GM23248 (cell line): ENCODE measurements around the gene RSF1. TPM values are rescaled to one million over a fixed set of nuclear protein-coding genes. Genes with fewer than 3 reads are reported as not detected.

Source experiments
- DNase-seq: peaks from one replicate; pipeline ENCODE4 v3.0.0-alpha.2; 2015
- H2AFZ ChIP-seq: fragments of 200-600 bp; sonication (generic); 2 replicates; pipeline ENCODE4 v1.6.1; 2016; ENCODE audit warnings: antibody characterized with exemption
- H3F3A ChIP-seq: fragments of 200-600 bp; sonication (generic); 2 replicates; pipeline ENCODE4 v1.6.1; 2016; ENCODE audit warnings: mild to moderate bottlenecking, antibody characterized with exemption, mixed run types; ENCODE audit not compliant: insufficient read depth
- H3K27ac ChIP-seq: fragments of 200-600 bp; sonication (generic); 2 replicates; pipeline ENCODE4 v1.5.1; 2016; ENCODE audit warnings: mild to moderate bottlenecking
- H3K27me3 ChIP-seq: fragments of 200-600 bp; sonication (generic); replicated peaks from 2 replicates; pipeline ENCODE4 v1.6.1; 2016; ENCODE audit warnings: mild to moderate bottlenecking; ENCODE audit not compliant: insufficient read depth
- H3K36me3 ChIP-seq: fragments of 200-600 bp; sonication (generic); 2 replicates; pipeline ENCODE4 v1.6.1; 2016; ENCODE audit warnings: low read depth, mild to moderate bottlenecking
- H3K4me1 ChIP-seq: fragments of 200-600 bp; sonication (generic); 2 replicates; pipeline ENCODE4 v1.6.1; 2016; ENCODE audit warnings: mild to moderate bottlenecking; ENCODE audit not compliant: insufficient read depth
- H3K4me2 ChIP-seq: fragments of 200-600 bp; sonication (generic); one replicate; pipeline ENCODE4 v1.6.1; 2016; ENCODE audit warnings: mild to moderate bottlenecking; ENCODE audit not compliant: unreplicated experiment
- H3K4me3 ChIP-seq: fragments of 200-600 bp; sonication (generic); 2 replicates; pipeline ENCODE4 v1.5.1; 2016; ENCODE audit warnings: mild to moderate bottlenecking
- H3K79me2 ChIP-seq: fragments of 200-600 bp; sonication (generic); 2 replicates; pipeline ENCODE4 v1.6.1; 2016; ENCODE audit warnings: mild to moderate bottlenecking; ENCODE audit not compliant: insufficient read depth
- H3K9ac ChIP-seq: fragments of 200-600 bp; sonication (generic); 2 replicates; pipeline ENCODE4 v1.6.1; 2016; ENCODE audit warnings: mild to moderate bottlenecking
- H3K9me2 ChIP-seq: fragments of 200-600 bp; sonication (generic); 2 replicates; pipeline ENCODE4 v1.6.1; 2016; ENCODE audit warnings: mixed run types, mild to moderate bottlenecking, moderate library complexity; ENCODE audit not compliant: insufficient read depth
- H3K9me3 ChIP-seq: fragments of 200-600 bp; sonication (generic); one replicate; pipeline ENCODE4 v1.6.1; 2017; ENCODE audit warnings: low read depth
- H4K20me1 ChIP-seq: fragments of 200-600 bp; sonication (generic); 2 replicates; pipeline ENCODE4 v1.6.0; 2016; ENCODE audit not compliant: insufficient read depth
- EZH2 ChIP-seq: fragments of 200-600 bp; sonication (generic); IDR thresholded peaks from 2 replicates; pipeline ENCODE4 v1.6.1; 2018; ENCODE audit warnings: antibody characterized with exemption, mild to moderate bottlenecking; ENCODE audit not compliant: insufficient read depth, poor library complexity, severe bottlenecking
- EZH2phosphoT487 ChIP-seq: fragments of 200-600 bp; sonication (generic); IDR thresholded peaks from 2 replicates; pipeline ENCODE4 v1.6.1; 2018; ENCODE audit warnings: antibody characterized with exemption, moderate library complexity, mild to moderate bottlenecking, low read depth; ENCODE audit not compliant: insufficient read depth
- WGBS, 2 experiments: methylation state at CpG; one replicate each; pipeline ENCODE4 v1.1.6; 2015 to 2017; ENCODE audit warnings: low lambda C conversion rate in 2 of 2, low coverage in 1 of 2; ENCODE audit errors: missing lambda C conversion rate in 2 of 2; 5-methylcytosine and 5-hydroxymethylcytosine counted together
- in situ Hi-C: fragments of 300-500 bp; cut with MboI; formaldehyde crosslinking; loops from 2 replicates; pipeline ENCODE4 v1.15.0; 2020
- polyA plus RNA-seq: library from polyadenylated mRNA; unstranded; fragments of >200 nt; fragmentation: Nextera tagmentation; extraction: Ambion mirVana; gene quantifications from 2 replicates; pipeline ENCODE4 v1.2.1, GENCODE V29; 2016
- total RNA-seq: library from RNA; depleted of rRNA; stranded (reverse); fragments of >200 nt; shearing (Covaris generic); gene quantifications from 2 replicates; pipeline ENCODE4 v1.2.3, GENCODE V29; 2014

RSF1 gene
- total and polyA plus RNA-seq, 2 experiments from 2014 or later = 39.0 to 48.2 TPM

DNA sequence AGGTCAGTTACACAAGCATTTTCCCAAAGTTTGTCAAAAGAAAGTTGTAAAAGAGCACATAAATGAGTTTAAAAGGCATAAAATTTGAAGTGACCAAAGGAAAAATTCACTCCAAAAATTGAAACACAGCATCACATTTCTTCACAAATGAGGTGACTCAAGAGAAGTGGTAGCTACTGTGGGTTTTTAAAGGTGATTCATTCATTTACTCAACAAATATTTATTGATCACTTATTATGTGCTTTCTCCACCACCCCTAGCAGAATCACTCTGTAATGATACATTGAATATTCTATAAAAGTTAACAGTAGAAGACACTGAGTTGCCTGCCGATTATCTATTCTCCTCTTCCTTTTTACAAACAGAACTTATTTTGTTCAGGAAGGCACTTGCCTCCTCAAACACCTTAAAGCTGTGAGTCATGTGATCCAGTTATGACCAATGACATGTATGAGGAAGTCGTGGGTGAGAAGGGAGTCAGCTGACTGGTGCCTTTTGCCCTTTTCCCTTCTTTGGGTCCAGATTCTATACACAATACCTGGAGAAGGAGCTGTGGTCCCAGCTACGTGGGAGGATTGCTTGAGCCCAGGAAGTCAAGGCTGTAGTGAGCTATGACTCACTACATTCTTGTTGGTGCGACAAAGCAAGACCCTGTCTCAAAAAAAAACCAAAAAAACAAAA is 115.2 kb downstream of the RSF1 start:
- Histone ChIP-seq H3K9me3 (no peaks in the 10 kb centered on the region), H3K4me2 (no peak overlapping the region), H3K27me3 (no peaks in the 10 kb centered on the region), H4K20me1 (no peaks in the 10 kb centered on the region), H3K79me2 (0 out of 2 replicates have a peak, but pooled peaks cover 10% of the 10 kb centered on the region), H3K9me2 (no peaks in the 10 kb centered on the region), H3F3A (peaks cover 33% of the 10 kb centered on the region; the same call in 1 of the 2 replicates), H3K27ac (no peak overlapping the region), H3K36me3 (0 out of 2 replicates have a peak, but pooled peaks cover 9% of the 10 kb centered on the region), H3K4me3 (no peak overlapping the region), H2AFZ (no peak overlapping the region), H3K4me1 (peaks cover 9% of the 10 kb centered on the region), H3K9ac (no peak overlapping the region)
- 69 to 78% methylated on average over 4 of the region's 4 CpGs for WGBS, 2 experiments
- no peak for TF ChIP-seq EZH2
- TF ChIP-seq EZH2phosphoT487 = no peak
- DNase-seq = peak; percentile 40
- in situ Hi-C loops = no loop called here

DNA sequence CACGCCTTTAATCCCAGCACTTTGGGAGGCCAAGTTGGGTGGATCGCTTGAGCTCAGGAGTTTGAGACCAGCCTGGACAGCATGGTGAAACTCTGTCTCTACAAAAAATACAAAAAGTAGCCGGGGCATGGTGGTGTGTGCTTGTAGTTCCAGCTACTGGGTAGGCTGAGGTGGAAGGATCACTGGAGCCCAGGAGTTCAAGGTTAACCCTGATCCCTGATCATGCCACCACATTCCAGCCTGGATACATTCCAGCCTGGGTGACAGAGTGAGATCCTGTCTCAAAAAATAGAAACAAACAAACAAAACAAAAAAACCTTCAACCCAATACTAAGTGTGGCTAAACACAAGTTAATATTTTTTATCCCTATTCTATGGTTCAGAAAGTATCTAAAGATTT is 116.5 kb downstream of the RSF1 start:
- H3K4me1 ChIP-seq = peaks cover 9% of the 10 kb centered on the region
- no peak overlapping the region for H3K27ac ChIP-seq
- WGBS, 2 experiments = 93 to 98% methylated on average over 3 of the region's 3 CpGs
- no peak overlapping the region for H2AFZ ChIP-seq
- H3K79me2 ChIP-seq = 0 out of 2 replicates have a peak, but pooled peaks cover 4% of the 10 kb centered on the region
- H3K4me3 ChIP-seq = no peak overlapping the region
- TF ChIP-seq EZH2 (no peak), EZH2phosphoT487 (no peak)
- H3K27me3 ChIP-seq = no peaks in the 10 kb centered on the region
- no peak for DNase-seq
- in situ Hi-C loops = no loop called here
- H3K36me3 ChIP-seq = 0 out of 2 replicates have a peak, but pooled peaks cover 9% of the 10 kb centered on the region
- no peak overlapping the region for H3K9ac ChIP-seq
- H3K9me3 ChIP-seq = no peaks in the 10 kb centered on the region
- H3K4me2 ChIP-seq = no peak overlapping the region
- peaks cover 33% of the 10 kb centered on the region; the same call in 1 of the 2 replicates for H3F3A ChIP-seq
- H3K9me2 ChIP-seq = no peaks in the 10 kb centered on the region
- no peaks in the 10 kb centered on the region for H4K20me1 ChIP-seq

DNA sequence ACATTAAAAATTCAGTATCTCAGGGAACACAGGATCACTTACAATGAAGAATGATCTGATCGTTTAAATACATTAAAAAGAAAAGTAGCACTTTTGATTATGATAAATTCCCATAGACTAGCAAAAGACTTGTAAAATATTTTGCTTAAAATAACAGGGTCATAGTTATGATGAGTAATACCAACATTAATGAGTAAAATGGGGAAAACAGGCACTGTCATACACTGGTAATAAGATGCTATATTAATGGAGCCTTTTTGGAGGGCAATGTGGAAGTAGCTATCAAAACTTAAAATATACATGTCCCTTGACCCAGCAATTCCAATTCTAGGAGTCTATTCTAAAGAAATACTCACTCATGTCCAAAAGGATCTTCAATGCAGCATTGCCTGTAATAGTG is 121.1 kb downstream of the RSF1 start:
- Histone ChIP-seq H3F3A (0 out of 2 replicates have a peak, but pooled peaks cover 6% of the 10 kb centered on the region), H3K79me2 (0 out of 2 replicates have a peak, but pooled peaks cover 4% of the 10 kb centered on the region), H4K20me1 (no peaks in the 10 kb centered on the region), H3K36me3 (peaks cover 42% of the 10 kb centered on the region), H2AFZ (no peak overlapping the region), H3K4me2 (no peak overlapping the region), H3K4me1 (no peaks in the 10 kb centered on the region; the same call in 1 of the 2 replicates), H3K9ac (no peak overlapping the region), H3K4me3 (no peak overlapping the region), H3K9me3 (no peaks in the 10 kb centered on the region), H3K27ac (no peak overlapping the region), H3K9me2 (no peaks in the 10 kb centered on the region), H3K27me3 (no peaks in the 10 kb centered on the region)
- in situ Hi-C loops = no loop called here
- WGBS, 2 experiments = 62 to 63% methylated on average over 1 of the region's 1 CpG
- TF ChIP-seq EZH2phosphoT487 (no peak), EZH2 (no peak)
- DNase-seq = no peak

DNA sequence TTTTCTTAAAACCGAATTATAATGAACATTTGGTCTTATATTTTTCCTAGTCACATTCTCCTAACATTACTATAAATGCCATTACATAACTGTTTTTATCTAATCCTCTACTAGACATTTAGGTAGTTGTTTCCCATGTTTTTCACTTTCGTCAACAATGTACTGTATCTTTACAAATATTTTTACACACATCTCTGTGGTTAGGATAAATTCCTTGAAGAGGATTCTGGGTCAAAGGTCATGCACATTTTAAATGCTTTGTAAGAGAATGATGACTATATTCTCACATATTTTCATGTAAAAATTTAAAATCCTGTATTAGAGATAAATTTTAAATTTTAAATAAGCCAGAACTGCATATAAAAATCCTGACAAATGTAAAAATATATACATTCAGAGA is 121.6 kb downstream of the RSF1 start:
- Histone ChIP-seq H3F3A (0 out of 2 replicates have a peak, but pooled peaks cover 1% of the 10 kb centered on the region), H3K4me3 (no peak overlapping the region), H3K9me2 (no peaks in the 10 kb centered on the region), H3K27me3 (no peaks in the 10 kb centered on the region), H3K4me2 (no peak overlapping the region), H3K27ac (no peak overlapping the region), H3K4me1 (no peaks in the 10 kb centered on the region), H3K79me2 (no peaks in the 10 kb centered on the region), H2AFZ (no peak overlapping the region), H3K36me3 (peaks cover 39% of the 10 kb centered on the region), H3K9ac (no peak overlapping the region), H3K9me3 (no peaks in the 10 kb centered on the region), H4K20me1 (no peaks in the 10 kb centered on the region)
- no peak for TF ChIP-seq EZH2phosphoT487
- no peak for TF ChIP-seq EZH2
- 94 to 95% methylated on average over 2 of the region's 2 CpGs for WGBS, 2 experiments
- in situ Hi-C loops = no loop called here
- DNase-seq = no peak

DNA sequence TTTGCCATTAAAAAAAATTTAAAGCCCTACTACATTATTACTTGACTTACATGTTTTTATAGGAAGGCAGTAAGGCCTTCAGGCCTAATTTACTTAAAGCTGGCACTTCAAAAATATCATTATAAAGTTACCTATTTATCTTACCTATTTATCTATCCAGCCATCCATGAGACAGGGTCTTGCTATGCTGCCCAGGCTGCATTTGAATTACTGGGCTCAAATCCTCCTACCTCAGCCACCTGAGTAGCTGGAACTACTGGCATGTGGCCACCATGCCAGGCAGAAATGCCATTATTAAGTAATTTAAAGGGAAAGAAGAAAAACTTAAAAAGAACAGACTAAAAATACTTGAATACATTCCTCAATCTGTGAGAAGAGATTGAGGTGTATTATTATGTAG is 122.7 kb downstream of the RSF1 start:
- no peak overlapping the region for H3K4me3 ChIP-seq
- no peaks in the 10 kb centered on the region for H3K9me3 ChIP-seq
- no peaks in the 10 kb centered on the region for H4K20me1 ChIP-seq
- no peak for DNase-seq
- no peaks in the 10 kb centered on the region for H3K27me3 ChIP-seq
- no peaks in the 10 kb centered on the region for H3K4me1 ChIP-seq
- in situ Hi-C loops = no loop called here
- no peak overlapping the region for H2AFZ ChIP-seq
- H3K9me2 ChIP-seq = no peaks in the 10 kb centered on the region
- no peak overlapping the region for H3K4me2 ChIP-seq
- H3K79me2 ChIP-seq = no peaks in the 10 kb centered on the region
- H3F3A ChIP-seq = no peaks in the 10 kb centered on the region
- no peak for TF ChIP-seq EZH2
- no peak for TF ChIP-seq EZH2phosphoT487
- H3K36me3 ChIP-seq = peaks cover 39% of the 10 kb centered on the region
- H3K9ac ChIP-seq = no peak overlapping the region
- H3K27ac ChIP-seq = no peak overlapping the region
